CD4-positive, alpha-beta T cell treated with Interleukin-21 for 1 hour (primary cell): ENCODE measurements around the gene FLT1.

Experiments
- DNase-seq: peaks from one replicate; pipeline ENCODE4 v3.0.0-alpha.2; 2020

Gene FLT1, protein sequence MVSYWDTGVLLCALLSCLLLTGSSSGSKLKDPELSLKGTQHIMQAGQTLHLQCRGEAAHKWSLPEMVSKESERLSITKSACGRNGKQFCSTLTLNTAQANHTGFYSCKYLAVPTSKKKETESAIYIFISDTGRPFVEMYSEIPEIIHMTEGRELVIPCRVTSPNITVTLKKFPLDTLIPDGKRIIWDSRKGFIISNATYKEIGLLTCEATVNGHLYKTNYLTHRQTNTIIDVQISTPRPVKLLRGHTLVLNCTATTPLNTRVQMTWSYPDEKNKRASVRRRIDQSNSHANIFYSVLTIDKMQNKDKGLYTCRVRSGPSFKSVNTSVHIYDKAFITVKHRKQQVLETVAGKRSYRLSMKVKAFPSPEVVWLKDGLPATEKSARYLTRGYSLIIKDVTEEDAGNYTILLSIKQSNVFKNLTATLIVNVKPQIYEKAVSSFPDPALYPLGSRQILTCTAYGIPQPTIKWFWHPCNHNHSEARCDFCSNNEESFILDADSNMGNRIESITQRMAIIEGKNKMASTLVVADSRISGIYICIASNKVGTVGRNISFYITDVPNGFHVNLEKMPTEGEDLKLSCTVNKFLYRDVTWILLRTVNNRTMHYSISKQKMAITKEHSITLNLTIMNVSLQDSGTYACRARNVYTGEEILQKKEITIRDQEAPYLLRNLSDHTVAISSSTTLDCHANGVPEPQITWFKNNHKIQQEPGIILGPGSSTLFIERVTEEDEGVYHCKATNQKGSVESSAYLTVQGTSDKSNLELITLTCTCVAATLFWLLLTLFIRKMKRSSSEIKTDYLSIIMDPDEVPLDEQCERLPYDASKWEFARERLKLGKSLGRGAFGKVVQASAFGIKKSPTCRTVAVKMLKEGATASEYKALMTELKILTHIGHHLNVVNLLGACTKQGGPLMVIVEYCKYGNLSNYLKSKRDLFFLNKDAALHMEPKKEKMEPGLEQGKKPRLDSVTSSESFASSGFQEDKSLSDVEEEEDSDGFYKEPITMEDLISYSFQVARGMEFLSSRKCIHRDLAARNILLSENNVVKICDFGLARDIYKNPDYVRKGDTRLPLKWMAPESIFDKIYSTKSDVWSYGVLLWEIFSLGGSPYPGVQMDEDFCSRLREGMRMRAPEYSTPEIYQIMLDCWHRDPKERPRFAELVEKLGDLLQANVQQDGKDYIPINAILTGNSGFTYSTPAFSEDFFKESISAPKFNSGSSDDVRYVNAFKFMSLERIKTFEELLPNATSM (N-terminal part only)

DNA sequence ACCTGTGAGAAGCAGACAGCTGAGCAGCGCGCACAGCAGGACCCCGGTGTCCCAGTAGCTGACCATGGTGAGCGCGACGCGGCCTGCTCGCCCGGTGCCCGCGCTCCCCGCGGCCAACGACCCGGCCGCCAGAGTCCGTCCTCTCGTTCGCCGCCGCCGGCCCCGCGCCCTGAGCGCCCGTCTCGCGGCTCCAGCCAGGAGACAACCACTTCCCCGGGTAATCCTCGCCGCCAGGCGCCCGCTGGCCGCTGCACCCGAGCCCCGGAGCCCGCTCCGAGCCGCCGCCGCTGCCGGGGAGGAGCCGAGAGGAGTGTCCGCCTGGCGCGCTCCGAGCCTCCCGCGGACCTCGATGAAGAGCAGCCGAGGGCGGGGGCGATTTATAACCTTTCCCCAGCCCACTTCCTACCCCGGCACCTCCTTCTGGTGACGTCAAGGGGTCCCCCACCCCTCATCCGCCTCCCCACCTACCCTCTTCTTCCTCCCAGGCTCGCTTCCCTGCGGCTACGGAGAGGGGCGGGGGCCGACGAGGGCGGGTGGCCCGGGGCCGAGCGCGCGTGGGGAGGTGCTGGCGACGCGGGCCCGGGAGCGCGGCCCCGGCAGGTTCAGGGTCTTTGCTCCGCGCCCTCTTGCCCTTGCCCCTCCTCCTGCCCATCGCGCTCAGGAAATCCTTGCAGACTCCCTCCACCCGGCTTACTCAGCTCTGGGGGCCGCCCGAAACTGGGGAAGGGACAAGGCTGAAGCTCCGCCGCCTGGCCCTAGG, at the start of gene FLT1:
Gene FLT1 (minus strand): TSS at position 351 of the 760 bp plus-strand sequence. CDS start 285 bp downstream, at position 66.
- DNase-seq, result peak; percentile 25

DNA sequence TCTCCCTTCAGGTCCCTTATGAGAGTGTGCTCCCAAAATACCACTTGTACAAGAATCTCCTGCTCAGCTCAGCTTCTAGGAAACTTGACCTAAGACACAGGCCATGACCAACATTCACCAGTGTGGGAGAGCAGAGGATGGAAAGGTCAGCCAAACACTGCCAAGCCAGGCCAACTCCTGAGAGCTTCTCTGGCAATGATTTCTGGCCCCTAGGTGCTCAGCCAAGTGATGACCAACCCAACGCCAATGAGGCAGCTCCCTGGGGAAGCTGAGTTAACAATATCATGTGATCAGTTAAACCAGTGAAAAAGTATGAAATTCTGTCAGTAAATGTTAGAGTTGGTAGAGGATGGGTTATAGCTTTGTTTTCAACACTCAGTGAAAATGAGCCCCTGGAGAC, 49.1 kb upstream of the FLT1 start:
- DNase-seq, result no peak

DNA sequence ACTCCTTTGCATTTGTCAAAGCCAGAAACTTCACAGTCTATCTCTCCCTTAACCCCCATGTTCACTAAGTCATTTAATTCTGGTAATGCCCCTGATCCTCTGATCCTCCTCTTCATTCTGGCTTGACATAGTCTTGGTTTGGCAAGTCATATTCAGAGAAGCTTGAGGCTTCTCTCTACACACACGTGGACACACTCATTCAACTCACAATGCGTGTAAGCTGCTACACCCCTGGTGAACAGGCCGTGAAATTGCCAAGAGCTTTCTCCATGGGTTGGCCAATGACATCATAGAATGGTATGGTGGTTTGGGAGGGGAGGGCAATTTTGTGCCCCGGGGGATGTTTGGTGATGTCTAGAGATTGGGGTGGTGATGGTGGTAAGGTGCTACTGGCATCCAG, 47.9 kb upstream of the FLT1 start:
- DNase-seq, result no peak

DNA sequence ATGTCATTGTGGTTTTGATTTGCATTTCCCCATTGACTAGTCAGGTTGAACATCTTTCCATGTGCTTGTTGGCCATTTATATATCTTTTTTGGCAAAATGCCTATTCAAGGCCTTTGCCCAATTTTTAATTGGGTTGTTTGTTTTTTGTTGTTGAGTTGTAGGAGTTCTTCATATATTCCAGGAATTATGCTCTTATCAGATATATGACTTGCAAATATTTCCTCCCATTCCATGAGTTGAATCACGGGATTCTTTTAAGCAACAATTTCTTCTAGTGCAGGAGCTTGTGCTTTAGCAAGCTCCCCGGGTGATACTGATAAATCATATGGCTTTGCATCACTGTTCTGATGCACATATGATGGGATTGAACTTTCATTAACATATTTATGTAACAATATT, 47.0 kb upstream of the FLT1 start:
- DNase-seq, result no peak

DNA sequence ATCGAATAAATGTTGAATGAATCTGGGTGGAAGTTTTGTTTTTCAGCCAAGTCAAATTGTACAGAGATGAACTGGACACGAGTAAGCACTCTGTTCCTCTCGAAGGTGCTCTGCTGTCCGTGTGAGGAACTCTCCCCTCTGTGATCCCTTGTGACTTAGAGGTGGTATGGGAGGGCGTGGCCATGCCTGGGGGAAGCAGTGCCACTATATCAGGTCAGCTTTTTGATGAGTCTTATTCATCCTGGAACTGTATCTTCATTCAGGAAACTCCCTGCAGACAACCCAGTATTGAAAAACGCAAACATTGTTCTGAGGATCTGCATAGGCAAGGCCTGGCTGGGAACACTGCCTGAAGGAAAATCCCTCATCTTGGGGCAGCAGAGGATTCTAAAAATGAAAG, 45.7 kb upstream of the FLT1 start:
- DNase-seq, result no peak

DNA sequence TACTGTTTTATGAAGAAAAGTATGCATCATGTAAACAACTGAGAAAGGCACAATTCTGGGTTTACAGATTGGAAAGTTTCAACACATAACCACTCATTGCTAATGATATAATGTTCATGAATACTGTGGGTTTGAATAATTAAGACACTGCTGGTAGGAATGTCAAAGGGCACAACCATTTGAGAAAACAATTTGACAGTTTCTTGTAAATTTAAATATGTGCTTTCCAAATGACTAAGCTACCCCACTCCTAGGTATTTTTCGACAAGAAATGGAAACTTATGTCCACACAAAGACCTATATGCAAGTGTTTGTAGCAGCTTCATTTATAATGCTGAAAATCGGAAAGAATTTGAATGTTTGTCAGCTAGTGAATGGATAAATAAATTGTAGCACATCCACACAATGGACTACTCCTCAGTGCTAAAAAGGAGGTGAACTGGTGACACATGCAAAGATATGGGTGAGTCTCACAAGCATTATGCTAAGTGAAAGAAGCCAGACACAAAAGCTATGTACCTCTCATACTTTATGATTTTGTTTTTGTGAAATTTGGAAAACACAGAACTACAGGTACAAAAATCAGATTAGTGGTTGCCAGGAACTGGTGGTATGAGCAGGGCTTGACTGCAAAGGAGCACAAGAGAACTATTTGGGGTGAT, 44.8 kb upstream of the FLT1 start:
- no peak for DNase-seq

DNA sequence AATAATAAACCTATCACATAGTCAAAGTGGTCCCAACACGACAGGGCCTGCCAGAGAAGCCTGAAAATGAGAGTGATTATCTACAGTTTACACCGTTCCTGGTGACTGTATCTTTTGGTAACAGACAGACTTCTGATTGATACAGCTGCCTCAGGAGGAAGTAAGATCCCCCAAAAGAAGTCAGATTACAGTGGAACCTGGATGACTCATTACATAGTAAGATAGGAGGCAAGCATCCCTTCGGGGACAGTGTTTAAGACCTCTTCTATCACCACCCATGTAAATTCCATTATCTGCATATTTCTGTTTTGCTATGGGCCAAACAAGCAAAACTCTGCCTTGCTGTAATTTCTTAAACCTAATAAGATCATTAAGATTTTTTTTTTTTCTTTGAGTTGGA, 44.0 kb upstream of the FLT1 start:
- DNase-seq, result no peak

DNA sequence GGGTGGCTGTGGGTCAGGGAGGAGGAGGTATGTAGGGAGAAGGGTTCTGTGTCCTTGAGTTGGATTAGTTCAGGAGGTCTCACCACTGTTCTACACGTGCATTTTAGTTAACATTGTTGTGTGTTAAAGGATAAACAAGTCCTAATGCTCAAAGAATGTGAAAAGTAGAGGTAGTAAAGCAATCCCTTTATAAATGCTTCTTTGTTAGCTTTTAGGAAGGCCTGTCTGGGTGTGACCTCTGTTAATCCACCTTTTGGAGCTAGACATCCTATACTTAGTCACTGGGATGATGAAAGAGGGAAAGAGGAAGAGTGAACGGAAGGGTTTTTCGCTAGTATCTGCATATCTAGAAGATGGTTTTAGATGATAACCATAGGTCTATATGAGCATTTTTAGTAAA, 42.2 kb upstream of the FLT1 start:
- DNase-seq, result no peak

DNA sequence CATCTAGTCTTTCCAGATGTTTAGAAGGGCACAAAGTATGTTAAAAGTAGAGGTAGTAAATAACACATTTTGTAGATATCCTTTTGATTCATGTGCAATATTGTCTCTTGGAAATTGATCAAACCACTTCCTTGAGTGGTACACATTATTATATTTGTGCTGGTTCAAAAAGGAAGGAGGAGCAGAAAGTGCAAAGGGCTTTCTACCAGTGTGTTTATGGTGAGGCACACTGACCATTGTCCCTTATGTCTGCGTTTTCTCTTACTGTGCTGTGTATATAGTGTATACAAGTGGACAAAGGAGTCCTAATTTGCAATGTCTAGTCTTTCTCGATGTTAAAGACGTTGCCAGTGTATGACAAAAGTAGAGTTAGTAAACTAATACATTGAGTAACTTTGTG, 41.4 kb upstream of the FLT1 start:
- no peak for DNase-seq

DNA sequence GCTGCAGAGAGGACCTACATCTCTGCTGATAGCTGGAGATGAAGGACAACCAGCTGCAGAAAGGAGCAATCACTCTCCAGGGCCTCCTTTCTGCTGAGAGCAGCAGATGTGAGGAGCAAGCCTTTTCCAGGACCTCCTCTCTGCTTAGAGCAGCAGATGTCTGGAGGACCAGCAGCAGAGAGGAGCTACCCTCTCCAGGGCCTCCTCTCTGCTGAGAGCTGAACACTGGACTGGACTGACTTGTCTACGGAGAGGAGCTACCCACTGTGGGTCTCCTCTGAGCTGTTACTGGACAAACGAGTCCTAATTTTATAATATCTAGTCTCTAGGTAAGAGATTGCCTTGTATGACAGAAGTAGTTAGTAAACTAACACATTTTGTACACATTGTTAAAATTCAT, 40.8 kb upstream of the FLT1 start:
- DNase-seq, result no peak

DNA sequence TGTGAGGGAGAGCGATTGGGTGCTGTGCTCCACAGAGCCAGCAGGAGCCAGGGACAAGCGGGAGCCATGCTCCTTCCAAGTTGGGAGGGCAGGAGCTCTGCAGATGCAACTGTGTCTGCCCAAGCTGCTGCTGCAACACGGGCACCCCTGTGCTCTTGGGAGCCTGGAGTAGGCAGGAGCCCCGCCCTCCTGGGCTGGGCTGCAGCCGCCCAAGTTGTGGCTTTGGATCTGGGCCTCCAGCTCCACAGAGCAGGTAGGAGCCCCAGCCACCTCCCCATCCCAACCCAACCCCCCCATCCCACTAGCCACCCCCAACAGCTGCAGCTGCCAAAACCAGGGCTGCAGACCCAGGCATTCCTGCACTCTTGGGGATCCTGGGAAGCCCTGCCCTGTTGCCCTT, 39.9 kb upstream of the FLT1 start:
- DNase-seq, result no peak

DNA sequence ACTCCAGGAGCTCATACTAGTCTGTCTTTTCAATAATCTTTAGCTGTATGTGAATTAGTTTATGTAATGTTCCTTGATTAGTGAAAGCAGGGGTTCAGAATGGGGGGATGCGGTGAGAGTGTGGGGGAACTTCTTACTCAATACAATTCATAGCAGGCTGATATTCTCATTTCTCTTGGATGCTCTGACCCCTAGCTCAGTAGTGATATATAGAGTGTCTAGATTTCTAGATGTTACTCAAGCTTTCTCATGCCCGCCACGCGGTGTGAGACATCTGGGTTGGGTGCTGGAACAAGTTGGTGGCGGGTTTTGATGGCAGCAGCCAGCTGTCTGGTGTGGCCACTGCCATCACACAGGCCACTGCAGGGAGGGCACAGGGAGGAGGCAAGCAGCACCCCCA, 39.3 kb upstream of the FLT1 start:
- no peak for DNase-seq

DNA sequence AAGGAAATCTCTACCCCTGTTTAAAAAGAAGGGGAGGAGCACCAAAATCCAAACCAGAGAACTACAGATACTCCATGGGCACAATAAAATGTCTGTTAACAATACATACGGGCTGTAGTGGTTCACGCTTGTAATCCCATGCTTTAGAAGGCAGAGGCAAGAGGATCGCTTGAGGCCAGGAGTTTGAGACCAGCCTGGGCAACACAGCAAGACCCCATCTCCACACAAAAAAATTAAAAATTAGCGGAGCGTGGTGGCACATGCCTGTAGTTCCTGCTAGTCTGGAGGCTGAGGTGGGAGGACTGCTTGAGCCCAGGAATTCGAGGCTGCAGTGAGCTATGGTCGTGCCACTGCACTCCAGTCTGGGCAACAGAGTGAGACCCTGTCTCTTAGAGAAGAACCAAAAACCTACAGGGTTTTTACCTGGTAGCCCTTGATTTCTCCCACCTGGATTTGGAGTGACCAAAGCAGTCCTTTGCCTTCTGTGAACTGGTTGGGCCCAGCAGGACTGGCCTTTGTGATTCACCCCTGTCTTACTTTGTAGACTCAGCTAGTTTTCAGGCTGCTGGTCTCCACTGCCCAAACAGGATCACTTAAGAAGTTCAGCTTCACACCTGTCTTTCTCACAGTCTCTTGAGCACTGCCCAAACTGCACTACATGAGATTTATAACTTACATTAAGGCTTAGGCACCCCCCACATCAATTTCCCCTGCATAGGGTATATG, 38.7 kb upstream of the FLT1 start:
- DNase-seq, result no peak

DNA sequence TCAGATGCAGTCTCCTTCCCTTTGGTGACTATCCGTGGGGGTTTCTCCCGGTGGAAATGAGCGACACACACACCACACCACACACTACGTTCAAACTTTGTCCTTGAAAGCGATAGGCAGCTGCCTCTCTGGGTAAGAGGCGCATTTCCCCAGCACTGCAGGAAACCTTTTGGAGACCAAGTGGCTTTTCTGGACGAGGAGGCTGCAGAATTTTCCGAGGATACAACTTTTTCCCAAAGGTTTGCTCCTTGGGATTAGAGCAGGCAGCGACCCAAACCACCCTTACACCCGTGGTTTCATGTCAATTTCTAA, 38.2 kb upstream of the FLT1 start:
- DNase-seq, result no peak

DNA sequence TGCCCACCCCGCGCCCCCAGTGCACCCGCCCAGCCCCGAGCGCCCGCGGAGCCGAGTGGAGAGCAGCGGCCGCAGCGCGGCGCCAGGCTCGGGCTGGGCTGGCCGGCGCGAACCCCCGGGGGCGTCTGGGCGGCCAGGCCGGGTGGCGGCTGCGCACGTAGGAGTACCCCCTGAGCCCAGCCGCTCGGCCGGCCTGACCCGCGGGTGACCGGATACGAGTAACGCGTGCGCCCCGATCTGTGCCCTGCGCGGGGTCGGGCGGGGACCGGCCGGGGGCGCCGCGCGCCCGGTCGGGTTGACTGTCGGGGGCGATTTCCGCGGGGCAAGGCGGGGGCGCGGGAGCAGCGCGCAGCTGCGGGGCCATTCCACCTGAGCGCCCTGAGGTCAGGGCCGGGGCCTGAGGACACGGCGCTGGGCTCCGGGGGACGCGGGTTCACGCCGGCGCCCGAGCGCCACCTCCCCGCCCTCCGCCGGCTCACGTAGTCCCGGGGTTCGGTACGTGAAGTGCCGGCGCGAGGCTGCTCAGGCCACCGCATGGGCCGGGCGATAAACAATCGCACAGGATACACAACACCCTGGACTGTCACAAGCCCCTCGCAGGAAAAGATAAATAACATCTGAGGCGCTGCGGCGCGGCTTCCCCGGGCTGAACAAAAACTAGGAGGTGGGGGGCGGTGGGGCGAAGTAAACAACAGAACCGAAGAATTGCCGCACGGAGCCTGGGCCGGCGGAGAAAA, 37.6 kb upstream of the FLT1 start:
- DNase-seq, result no peak

DNA sequence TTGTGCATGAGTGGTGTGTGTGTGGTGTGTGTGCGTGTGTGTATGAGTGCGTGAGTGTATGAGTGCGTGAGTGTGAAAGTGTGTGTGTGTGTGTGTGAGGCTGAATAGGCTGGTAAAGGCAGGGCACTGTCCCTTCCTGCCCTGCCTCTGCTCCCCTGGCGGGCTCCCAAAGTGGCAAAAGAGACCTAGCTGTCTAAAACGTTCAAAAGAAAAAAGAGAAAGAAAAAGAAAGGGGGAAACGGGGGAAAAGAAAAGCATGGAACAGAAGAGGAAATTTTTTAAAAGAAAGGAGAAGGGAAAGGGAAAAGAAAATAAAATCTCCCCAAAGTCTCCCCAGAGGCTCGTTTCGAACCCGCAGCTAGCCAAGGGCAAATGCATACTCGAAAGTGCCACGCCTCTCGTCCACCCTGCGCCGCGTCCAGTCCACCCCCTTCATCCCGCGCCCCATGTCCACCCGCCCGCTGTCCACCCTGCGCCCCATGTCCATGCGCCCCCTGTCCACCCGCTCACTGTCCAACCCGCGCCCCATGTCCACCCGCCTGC, 37.0 kb upstream of the FLT1 start:
- no peak for DNase-seq

DNA sequence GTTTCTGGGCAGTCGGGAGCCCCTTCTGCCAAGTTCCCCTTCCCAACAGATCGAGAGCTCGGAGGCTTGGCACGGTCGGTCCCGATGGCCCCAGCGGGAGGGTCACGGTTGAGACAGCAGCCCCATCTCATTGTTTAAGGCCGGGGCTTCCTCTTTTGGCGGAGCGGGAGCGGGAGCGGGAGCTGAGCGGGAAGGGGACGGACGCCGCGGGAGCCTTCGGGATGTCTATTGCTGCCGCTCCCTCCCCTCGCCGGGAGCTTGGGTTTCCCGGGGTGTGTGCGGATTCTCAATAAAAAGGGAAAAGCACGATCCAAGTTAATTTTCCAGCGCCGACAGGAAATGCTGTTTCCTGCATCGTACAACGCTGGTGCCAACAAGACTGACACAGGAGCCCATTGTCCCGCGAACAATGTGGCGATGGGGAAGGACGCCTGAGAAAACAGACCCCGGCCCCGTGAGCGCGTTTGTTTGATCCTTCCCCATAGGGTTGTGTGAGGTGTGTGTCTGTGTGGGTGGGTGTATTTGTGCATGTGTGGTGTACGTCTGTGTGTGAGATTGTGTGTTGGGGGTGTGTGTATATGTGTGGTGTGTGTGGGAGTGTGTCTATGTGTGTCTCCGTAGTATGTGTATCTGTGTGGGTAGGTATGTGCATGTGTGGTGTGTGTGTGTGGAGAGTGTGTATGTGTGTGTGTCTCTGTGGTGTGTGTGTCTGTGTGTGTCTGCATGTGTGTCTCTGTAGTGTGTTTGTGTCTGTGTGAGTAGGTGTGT, 36.3 kb upstream of the FLT1 start:
- DNase-seq, result no peak

DNA sequence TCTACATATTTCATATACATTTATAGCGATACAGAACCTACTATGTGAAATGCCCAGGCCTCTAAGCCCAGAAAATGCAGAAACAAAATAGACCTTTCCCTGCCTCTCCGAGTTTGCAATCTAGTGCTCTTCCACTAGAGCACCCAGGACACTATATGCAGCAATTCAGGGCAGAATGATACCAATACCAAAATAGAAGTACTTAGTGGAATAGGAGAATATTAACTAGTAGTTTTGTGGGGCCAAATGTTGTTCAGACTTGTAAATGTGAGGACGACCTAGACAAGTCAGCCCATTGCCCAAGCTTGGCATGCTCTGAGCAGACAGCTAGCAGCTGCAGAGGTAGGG, 35.8 kb upstream of the FLT1 start:
- DNase-seq, result no peak

DNA sequence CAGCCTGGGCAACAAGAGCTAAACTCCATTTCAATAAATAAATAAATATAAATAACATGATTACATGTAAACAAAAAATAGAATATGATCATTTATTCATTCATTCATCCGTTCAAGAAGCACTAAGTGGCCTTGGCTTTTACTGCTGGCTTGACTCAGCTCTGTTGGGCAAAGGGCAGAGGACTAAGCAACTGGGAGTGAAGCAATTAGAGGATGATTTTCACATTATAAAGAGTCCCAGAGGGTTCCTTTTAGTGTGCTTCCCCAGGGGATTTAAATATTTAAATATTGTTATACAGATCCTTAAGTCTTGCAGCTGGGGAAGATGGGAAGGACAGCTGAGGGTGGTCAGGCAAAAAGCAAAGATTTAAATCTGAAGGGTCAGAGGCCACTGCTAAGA, 34.9 kb upstream of the FLT1 start:
- no peak for DNase-seq

DNA sequence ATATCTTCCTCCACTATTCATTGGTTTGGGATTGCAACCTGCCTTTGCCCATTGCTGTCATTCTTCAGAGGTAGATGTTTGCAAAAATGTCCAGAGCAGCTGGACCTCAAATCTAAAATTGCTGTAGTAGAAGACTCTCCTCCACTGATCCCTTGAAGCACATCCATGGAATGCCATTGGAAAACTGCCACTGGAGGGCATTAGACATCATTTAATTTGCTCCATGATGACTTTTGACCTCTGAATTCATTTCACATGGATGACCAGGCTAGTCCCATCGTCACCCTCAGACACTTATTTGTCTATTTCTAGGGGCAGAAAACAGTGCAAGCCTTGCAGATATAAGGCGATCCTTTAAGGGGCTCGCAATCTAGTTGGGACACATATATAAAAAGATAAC, 33.9 kb upstream of the FLT1 start:
- no peak for DNase-seq
